Mesenchymal stem cell (in vitro differentiated cells and primary cell): ENCODE data around the gene FIGN.

Experiments
- DNase-seq: peaks from one replicate; pipeline ENCODE4 v3.0.0-alpha.2; 2013
- H2AFZ ChIP-seq: one replicate; pipeline ENCODE4 v1.6.1; 2013; ENCODE audit warnings: low read depth, mild to moderate bottlenecking, control low read depth, inconsistent platforms, low read length, moderate library complexity
- H2AK5ac ChIP-seq: 2 replicates; pipeline ENCODE4 v1.6.1; 2013; ENCODE audit warnings: low read length, moderate library complexity, mild to moderate bottlenecking, inconsistent platforms; ENCODE audit not compliant: severe bottlenecking
- H2BK120ac ChIP-seq: one replicate; pipeline ENCODE4 v1.6.1; 2013; ENCODE audit warnings: low read depth, mild to moderate bottlenecking, inconsistent platforms, low read length, moderate library complexity
- H2BK12ac ChIP-seq, 2 experiments: one replicate each; pipeline ENCODE4 v1.6.1; 2013; ENCODE audit warnings: inconsistent platforms in 2 of 2, low read length in 2 of 2, mild to moderate bottlenecking in 2 of 2, moderate library complexity in 2 of 2, control low read depth in 1 of 2
- H2BK15ac ChIP-seq: one replicate; pipeline ENCODE4 v1.6.1; 2013; ENCODE audit warnings: mild to moderate bottlenecking, low read depth, inconsistent platforms; ENCODE audit not compliant: poor library complexity, severe bottlenecking
- H2BK5ac ChIP-seq: 2 replicates; pipeline ENCODE4 v1.6.1; 2013; ENCODE audit warnings: low read depth, mild to moderate bottlenecking, low read length, control low read depth, inconsistent platforms; ENCODE audit not compliant: poor library complexity, severe bottlenecking
- H3K14ac ChIP-seq, 2 experiments: one replicate each; pipeline ENCODE4 v1.6.1; 2013; ENCODE audit warnings: inconsistent platforms in 2 of 2, low read length in 2 of 2, control low read depth in 1 of 2, mild to moderate bottlenecking in 1 of 2, moderate library complexity in 1 of 2
- H3K18ac ChIP-seq, 2 experiments: one replicate each; pipeline ENCODE4 v1.6.1; 2013; ENCODE audit warnings: inconsistent platforms in 2 of 2, low read length in 2 of 2, control low read depth in 1 of 2, low read depth in 1 of 2, mild to moderate bottlenecking in 1 of 2
- H3K23ac ChIP-seq, 2 experiments: one replicate each; pipeline ENCODE4 v1.6.1; 2013; ENCODE audit warnings: inconsistent platforms in 2 of 2, low read length in 2 of 2, mild to moderate bottlenecking in 2 of 2, moderate library complexity in 2 of 2, control low read depth in 1 of 2
- H3K27ac ChIP-seq: 2 replicates; pipeline ENCODE4 v1.5.1; 2013; ENCODE audit warnings: mild to moderate bottlenecking, moderate library complexity, low read length, control low read depth, inconsistent platforms; ENCODE audit not compliant: poor library complexity, severe bottlenecking
- H3K27me3 ChIP-seq, 2 experiments: 2 replicates each; pipeline versions ENCODE4 v1.6.1 to v1.7.0; 2013; ENCODE audit warnings: low read length in 2 of 2, mild to moderate bottlenecking in 2 of 2, moderate library complexity in 2 of 2, control low read depth in 1 of 2, inconsistent platforms in 1 of 2; ENCODE audit not compliant: control insufficient read depth in 1 of 2, insufficient read depth in 1 of 2
- H3K36me3 ChIP-seq, 2 experiments: 2 replicates each; pipeline versions ENCODE4 v1.6.1 to v1.7.0; 2013; ENCODE audit warnings: low read length in 2 of 2, control low read depth in 1 of 2, inconsistent platforms in 1 of 2, low read depth in 1 of 2, mild to moderate bottlenecking in 1 of 2; ENCODE audit not compliant: insufficient read depth in 2 of 2, control insufficient read depth in 1 of 2
- H3K4ac ChIP-seq, 2 experiments: one replicate each; pipeline ENCODE4 v1.6.1; 2013; ENCODE audit warnings: inconsistent platforms in 2 of 2, low read length in 2 of 2, mild to moderate bottlenecking in 2 of 2, moderate library complexity in 2 of 2, control low read depth in 1 of 2, low read depth in 1 of 2
- H3K4me1 ChIP-seq: 2 replicates; pipeline ENCODE4 v1.6.1; 2013; ENCODE audit warnings: low read depth, low read length, control low read depth; ENCODE audit not compliant: control insufficient read depth, insufficient read depth
- H3K4me2 ChIP-seq: 2 replicates; pipeline ENCODE4 v1.6.1; 2013; ENCODE audit warnings: low read length, mild to moderate bottlenecking, inconsistent platforms; ENCODE audit not compliant: poor library complexity, severe bottlenecking
- H3K4me3 ChIP-seq, 2 experiments: 2 replicates each; pipeline versions ENCODE4 v1.5.1 to v1.7.0; 2013; ENCODE audit warnings: low read length in 2 of 2, mild to moderate bottlenecking in 2 of 2, control low read depth in 1 of 2, low read depth in 1 of 2; ENCODE audit not compliant: insufficient read depth in 1 of 2
- H3K79me1 ChIP-seq: replicated peaks from 2 replicates; pipeline ENCODE4 v1.6.1; 2013; ENCODE audit warnings: mild to moderate bottlenecking, control low read depth, low read length, inconsistent platforms; ENCODE audit not compliant: poor library complexity, severe bottlenecking
- H3K9ac ChIP-seq: 2 replicates; pipeline ENCODE4 v1.7.0; 2013; ENCODE audit warnings: mild to moderate bottlenecking, low read length, moderate library complexity
- H3K9me3 ChIP-seq: 2 replicates; pipeline ENCODE4 v1.7.0; 2013; ENCODE audit warnings: mild to moderate bottlenecking, low read length; ENCODE audit not compliant: control insufficient read depth
- H4K8ac ChIP-seq: one replicate; pipeline ENCODE4 v1.6.1; 2013; ENCODE audit warnings: inconsistent platforms, mild to moderate bottlenecking, low read length, moderate library complexity
- H4K91ac ChIP-seq: one replicate; pipeline ENCODE4 v1.6.1; 2013; ENCODE audit warnings: mild to moderate bottlenecking, low read length, inconsistent platforms
- WGBS: methylation state at CpG from one replicate; pipeline ENCODE4 v1.1.7; 2013; ENCODE audit warnings: mixed read lengths; 5-methylcytosine and 5-hydroxymethylcytosine counted together

The FIGN gene

GRCh38 chr2:163552758-163553157 lies 183.1 kb downstream of the FIGN start:
- Histone ChIP-seq H3K23ac (no peak overlapping the region), H2BK15ac (no peak overlapping the region), H3K14ac (no peak overlapping the region), H2BK120ac (no peak overlapping the region), H3K79me1 (no peaks in the 10 kb centered on the region), H3K27me3 (no peaks in the 10 kb centered on the region), H2BK5ac (no peak overlapping the region), H3K18ac (no peak overlapping the region), H3K4ac (no peak overlapping the region), H3K36me3 (no peaks in the 10 kb centered on the region), H3K4me1 (no peaks in the 10 kb centered on the region), H4K91ac (no peak overlapping the region), H3K27ac (no peak overlapping the region), H3K4me3 (no peak overlapping the region), H2AFZ (no peak overlapping the region), H3K4me2 (no peak overlapping the region), H4K8ac (no peak overlapping the region), H3K9me3 (no peaks in the 10 kb centered on the region), H3K9ac (no peak overlapping the region), H2BK12ac (no peak overlapping the region), H2AK5ac (peak overlapping the region; percentile 33)
- WGBS: no CpG with 5 or more reads among the region's 2 CpGs
- no peak for DNase-seq

- Histone ChIP-seq H2BK15ac (no peak overlapping the region), H3K4me2 (no peak overlapping the region), H3K27me3 (no peaks in the 10 kb centered on the region), H3K23ac (no peak overlapping the region), H3K9me3 (no peaks in the 10 kb centered on the region), H3K14ac (no peak overlapping the region), H2AFZ (no peak overlapping the region), H3K79me1 (no peaks in the 10 kb centered on the region), H3K36me3 (no peaks in the 10 kb centered on the region), H4K8ac (no peak overlapping the region), H2AK5ac (no peak overlapping the region), H3K4me3 (no peak overlapping the region), H3K4me1 (no peaks in the 10 kb centered on the region), H2BK12ac (no peak overlapping the region), H3K9ac (no peak overlapping the region), H3K27ac (peak overlapping the region; percentile 39), H4K91ac (no peak overlapping the region), H3K18ac (no peak overlapping the region), H2BK5ac (no peak overlapping the region), H3K4ac (no peak overlapping the region), H2BK120ac (no peak overlapping the region)
- DNase-seq: peak; percentile 27
- no CpG with 5 or more reads among the region's 3 CpGs for WGBS
Observed at GRCh38 chr2:163551616-163552373, 184.0 kb downstream of the FIGN start.

- H3K79me1 ChIP-seq: no peaks in the 10 kb centered on the region
- H3K27ac ChIP-seq: no peak overlapping the region
- H3K9me3 ChIP-seq: no peaks in the 10 kb centered on the region
- no peak overlapping the region for H3K9ac ChIP-seq
- no peaks in the 10 kb centered on the region for H3K4me1 ChIP-seq
- no peak overlapping the region for H3K23ac ChIP-seq
- no peak overlapping the region for H2AFZ ChIP-seq
- no peak overlapping the region for H3K4me2 ChIP-seq
- no peak overlapping the region for H3K14ac ChIP-seq
- WGBS: 96% methylated on average over 3 of the region's 3 CpGs
- H3K4ac ChIP-seq: no peak overlapping the region
- no peak for DNase-seq
- no peak overlapping the region for H2BK15ac ChIP-seq
- no peak overlapping the region for H3K18ac ChIP-seq
- no peak overlapping the region for H4K8ac ChIP-seq
- H2BK12ac ChIP-seq: no peak overlapping the region
- H2BK5ac ChIP-seq: no peak overlapping the region
- no peak overlapping the region for H4K91ac ChIP-seq
- no peak overlapping the region for H2AK5ac ChIP-seq
- no peaks in the 10 kb centered on the region for H3K36me3 ChIP-seq
- no peak overlapping the region for H2BK120ac ChIP-seq
- no peak overlapping the region for H3K4me3 ChIP-seq
- H3K27me3 ChIP-seq: no peaks in the 10 kb centered on the region
Observed at GRCh38 chr2:163548970-163549369, 186.8 kb downstream of the FIGN start.
